ENCODE results near the gene ZNF800.

Gene ZNF800

DNA sequence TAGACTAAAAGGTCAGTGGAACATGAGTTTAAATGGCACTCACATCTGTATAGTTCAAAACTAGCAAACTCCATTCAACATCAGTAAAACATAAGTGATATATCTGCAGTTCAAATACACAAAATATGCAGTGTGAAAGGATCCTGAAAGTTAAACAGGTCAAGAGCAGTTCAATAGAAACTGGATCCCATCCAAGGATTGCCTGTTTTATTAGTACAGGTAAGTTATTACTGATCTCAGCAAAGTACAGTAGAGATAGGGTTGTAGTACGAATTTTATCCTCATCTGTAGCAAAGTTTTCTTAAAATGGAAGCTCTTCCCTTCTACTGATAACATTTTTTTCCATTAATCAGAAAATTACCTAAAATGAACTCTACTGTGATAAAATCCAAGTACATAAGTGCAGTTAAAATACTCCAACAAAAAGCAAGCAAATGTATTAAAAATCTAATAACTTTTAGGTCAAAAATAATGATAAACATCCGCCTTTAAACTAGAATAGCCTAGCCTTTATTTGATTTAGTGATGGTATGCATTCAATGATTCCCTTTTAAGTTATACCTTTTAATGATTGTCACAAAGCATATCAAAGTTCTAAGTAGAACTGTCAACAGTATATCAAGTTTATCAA, 2.2 kb downstream of the ZNF800 start:
- DNase-seq = no peak

DNA sequence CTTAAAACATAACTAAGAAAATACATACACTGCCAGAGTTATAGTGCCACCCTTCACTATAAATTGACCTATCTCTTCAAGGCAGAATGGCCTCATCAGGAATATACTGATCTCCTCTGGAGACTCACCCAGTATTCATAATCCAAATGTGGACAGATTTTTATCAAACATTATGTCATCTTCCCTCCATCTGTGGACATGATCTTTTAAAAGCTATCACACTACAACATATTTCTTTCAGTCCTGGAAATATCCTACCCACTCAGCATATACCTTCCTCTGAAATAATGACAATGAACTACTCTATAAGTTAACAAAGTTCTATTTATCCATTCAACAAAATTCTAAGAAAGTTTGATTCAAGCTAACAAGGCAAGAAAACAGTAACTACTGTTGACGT, 3.2 kb downstream of the ZNF800 start:
- no peak for DNase-seq

DNA sequence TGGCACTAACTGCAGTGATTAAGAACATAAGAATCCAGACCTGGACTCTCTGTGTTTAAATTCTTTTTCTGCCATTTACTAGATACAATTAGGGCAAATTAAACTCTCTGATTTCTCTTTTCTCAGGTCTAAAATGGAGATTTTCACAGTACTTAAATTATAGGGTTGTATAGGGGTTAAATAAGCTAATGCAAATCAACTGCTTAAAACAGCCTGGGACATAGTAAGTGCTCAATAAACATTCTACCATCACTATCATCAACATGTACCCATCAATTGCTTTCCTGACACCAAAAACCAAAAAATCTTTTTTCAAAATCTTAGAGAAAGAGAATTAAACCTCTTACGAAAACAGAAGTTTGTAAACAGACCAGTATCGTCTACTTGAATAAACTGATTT, 4.5 kb downstream of the ZNF800 start:
- no peak for DNase-seq

DNA sequence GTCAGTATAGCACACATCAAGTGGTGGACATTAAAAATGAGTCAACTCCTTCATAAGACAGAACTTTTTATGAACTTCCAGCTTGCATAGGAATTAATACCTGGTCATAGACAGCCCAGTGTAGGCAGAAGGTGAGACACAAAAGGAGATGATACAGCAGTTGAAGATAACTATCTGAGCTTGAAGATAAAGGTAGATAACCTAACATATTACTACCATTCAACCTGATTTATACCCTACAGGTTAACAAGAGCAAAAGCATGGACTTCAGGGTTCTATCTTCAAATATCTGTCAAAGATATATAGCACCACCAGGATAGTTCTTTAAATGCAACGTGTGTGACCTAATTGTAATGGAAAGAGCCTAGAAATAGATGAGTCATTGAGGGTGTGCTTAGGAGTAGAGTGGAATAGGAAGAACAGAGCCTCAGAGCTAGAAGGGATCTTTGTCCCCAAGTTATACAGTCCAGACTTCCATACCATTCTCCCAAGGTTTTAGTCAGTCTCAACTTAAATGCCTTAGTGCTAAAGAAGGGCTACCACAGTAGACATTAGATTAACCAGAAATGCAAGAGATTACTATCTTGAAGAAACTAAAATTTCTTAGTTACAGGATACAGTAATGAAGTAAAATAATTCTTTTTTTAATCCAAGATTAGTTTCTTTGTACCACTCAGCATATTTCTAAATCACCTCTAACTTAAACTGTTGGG, 9.2 kb downstream of the ZNF800 start:
- DNase-seq = no peak

DNA sequence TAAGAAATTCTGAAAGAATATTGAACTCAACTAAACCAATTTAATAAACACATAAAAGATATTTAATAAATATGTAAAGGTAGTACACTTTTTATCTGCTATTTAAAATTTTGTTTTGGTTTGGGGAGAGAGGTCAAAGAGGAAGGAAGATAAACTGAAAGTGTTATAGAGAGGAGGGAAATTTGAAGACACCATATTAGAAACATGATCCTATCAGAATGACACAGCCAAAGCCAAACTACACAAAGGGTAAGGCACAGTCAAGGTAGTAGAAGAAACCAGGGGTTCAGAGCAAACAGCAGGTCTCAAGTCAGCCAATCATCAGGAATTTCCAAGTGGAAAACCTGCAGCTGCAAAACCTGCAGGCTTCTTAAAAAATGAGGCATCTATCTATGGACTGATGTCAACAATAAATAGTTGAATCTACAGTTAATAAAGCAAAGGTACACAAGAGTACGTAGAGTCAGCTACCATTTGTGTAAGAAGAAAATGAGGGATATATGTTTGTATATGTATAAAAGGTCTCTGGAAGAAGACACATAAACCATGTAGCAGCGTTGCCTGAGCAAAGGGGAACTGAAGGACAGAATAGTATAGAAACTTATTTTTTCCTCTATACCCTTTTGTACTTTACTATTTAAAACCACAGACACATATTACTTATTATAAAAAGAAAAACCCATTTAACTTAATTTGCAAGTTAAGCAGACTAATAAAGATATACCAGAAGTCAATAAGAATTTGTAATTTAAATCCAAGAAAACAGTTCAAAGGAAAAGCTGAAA, 10.0 kb downstream of the ZNF800 start:
- DNase-seq = no peak

DNA sequence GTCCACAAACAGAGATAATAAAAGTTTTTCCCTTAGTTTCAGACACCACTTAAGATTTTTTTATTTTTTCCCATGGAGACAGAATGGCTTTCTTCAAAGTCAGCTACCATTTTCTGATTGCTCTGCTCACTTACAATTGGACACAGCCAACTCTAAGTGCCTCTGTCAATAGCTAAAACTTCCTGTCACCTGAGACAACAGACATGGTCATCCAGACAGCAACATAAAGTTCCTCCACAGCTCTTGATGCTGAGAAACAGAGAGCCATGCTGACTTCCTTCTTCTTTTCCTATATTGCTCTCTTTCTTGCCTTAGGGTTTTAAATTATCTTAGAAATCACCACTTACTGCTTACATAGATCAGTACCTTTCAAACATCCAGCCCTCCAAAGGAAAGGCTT, 12.0 kb downstream of the ZNF800 start:
- DNase-seq = no peak

DNA sequence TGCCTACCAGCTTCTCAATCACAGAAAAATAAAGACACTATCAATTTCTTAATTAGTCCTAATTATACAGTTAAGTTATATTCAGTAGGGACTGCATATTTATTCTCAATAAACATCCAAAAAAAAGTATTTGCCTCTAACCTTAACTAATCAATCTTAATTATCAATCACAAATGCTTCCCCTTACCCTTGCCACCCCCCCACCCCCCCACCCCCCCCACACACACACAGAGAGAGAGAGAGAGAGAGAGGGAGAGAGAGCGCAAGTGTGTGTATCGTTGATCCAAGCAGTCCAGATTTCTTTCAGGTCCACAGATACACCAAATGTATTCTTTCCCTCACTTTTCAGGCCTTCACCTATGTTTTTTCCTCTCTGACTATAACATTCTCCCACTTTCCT, 12.9 kb downstream of the ZNF800 start:
- DNase-seq = no peak

DNA sequence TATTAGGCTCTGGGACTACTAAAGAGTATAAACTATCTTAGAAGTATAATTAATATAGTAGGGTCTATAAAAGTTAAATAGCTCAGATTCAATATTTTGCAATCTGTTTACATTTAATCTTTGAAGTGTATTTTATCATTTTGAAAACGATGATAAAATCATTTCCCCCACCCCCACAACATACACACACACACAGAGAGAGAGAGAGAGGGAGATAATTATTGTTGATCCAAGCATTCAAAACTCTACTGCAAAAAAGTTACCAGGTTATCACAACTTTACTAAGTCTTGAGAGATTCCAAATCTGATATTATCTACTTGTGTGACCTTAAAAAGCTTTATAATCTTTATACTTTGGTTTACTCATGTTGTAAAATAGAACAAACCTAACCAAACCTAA, 14.0 kb downstream of the ZNF800 start:
- no peak for DNase-seq

DNA sequence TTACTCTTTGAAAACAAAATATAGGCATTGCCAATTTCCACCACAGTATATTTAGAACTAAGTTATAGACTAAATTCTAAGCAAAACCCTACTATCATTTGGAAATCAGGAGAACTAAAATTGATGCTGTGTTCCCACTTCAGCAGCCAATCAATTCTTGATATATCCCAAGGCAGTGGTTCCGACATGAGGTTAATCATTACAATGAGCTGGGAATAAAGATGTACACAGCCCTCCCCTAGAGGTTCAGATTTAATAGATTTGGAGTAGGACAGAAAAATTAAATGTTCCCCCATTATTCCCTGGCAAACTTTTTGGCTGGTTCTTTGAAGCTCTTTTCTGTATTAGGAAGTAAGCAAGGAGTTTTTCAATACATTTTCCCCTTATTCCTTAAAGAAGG, 15.1 kb downstream of the ZNF800 start:
- no peak for DNase-seq

DNA sequence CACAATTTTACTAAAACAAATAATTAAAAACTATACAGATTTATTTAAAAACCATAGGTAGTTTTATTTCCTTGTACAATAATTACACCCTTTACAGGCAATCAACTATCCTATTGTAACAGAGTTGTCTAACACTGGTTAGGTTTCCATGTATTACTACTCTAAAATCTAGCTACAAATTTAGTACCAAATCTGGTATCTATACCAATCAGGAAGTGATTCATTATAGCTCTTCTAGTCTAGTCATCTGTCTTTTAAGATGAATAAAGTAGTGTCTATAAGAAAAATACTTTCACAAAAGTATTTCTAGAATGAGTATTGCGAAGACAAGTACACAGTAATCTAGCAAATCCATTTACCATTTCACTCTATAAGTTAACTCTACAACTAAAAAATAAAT, 16.9 kb downstream of the ZNF800 start:
- DNase-seq = no peak

DNA sequence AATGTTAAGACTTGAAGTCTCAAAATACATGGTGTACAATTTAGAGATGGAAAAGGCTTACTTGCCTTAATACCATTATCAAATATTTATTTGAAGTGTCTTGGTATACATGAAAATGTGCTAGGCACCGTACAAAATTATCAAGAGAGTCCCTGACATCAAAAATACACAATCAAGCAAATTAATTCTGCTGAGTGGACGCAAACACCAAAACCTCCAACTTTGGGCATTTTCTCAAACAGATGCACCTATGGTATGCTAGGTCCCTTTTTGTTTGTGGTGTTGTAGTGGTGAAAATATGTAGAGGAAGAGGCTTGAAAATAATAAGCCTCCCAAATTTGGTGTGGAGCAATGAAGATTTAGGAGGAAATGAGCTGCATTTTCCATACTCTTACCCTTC, 24.8 kb downstream of the ZNF800 start:
- no peak for DNase-seq

DNA sequence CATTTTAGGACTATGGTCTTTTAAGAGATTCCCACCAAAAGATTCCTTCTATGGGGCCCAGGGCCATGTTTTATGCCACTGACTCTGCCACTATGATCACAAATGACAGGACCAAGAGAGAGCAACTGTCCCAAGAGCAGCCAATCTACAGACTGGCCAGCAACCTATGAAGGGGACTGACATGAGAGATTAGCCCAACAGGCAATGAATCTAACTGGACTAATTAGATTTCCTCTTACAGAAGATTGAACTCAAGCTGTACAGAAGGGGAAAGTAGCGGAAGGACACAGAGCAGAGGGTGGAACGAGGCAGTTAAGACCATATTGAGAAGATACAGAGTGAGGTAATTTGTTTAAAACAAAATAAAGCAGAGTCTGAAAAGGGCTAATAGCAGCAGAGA, 25.8 kb downstream of the ZNF800 start:
- DNase-seq = no peak

DNA sequence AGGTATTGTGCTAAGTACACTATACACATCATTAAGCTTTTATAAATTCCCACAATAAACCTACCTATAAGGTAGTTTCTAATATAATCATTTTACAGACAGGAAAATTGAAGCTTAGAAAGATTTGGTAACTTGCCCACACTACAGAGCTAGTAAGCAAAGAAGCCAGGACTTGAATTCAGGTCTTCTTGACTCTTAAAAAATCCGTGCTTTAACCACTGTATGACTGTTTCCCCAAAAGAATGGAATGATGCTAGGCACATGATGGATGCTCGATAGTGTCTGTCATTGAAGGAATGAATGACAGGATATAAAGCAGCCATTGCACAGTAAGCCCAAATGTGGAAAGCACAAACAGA, 26.6 kb downstream of the ZNF800 start:
- no peak for DNase-seq

DNA sequence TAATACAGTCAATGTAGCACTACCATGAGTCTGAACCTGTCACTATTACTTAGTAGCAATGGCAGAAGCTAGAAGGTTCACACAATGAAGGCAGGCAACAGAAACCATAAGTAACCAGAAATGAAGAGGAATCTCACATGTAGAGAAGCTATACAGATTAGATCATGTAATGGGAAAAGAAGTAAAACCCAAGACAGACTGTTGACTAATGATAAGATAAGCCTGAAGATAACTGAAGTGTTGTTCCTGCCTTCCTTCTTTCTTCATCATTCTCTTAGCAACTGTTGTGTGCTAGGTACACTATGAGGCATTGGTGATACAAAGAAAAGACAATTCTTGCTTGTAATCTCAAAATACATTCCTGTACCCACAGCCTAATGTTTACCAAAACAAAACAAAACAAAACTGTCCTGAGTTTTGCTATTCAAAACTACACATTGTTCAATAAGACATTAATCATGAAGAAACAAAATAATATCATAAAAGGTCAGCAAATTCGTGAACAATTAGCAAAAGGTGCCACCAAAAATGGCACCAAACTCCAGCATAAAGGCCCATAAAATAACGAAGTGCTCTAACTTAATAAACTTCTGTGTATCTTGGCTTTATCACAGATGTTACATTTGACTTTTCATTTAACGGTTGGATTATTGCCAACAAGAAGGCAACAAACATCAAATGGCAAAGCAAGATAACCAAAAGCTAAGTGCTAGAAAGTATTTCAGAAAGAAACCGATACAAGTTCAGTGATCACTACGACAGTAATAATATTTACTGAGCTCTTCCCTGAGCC, 27.1 kb downstream of the ZNF800 start:
- DNase-seq = no peak

DNA sequence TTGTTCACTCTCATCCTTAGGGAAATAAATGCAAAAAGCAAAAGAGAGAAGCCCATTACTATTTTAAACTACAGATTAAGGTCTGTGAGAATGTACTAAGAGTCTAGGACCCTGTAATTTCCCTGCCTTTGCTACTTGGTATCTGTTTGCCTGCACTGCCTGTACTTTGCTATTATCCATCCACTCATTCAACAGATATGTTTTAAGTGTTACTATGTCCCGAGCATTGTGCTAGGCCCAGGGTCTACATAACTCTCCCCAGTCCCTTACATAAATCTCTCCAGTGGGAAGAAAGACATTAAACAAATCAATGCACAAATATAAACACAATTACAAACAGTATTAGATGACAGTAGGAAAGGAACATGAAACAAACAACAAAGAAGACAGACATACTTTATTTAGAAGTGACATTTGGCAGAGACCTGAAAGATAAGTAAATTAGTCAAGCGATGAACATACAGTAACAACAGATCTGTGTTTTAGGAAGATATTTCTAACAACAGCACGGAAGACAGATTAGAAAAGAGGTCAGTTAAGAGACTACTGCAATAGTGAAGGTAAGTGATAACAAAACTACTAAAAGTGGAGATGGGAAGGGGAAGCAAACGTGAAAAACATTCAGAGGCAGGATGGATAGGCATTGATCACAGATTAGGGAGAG, 30.0 kb downstream of the ZNF800 start:
- no peak for DNase-seq

DNA sequence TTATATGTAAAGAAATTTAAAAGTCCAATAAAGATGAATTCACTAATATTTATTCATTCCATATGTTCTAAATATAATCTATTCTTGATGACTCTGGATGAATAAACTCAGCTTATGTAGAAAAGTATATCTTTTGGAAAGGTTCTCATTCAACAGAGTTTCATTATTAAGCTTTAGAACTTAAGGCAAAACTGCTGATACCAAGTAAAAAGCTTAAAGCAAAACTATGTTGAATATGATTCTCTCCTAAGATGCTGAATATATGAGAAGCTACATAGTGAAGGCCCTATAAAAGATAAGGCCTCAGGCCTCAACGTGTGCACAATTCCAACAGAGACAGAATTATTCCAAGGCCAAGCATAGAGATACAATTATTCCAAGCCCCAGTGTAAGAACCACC, 30.8 kb downstream of the ZNF800 start:
- DNase-seq = no peak

DNA sequence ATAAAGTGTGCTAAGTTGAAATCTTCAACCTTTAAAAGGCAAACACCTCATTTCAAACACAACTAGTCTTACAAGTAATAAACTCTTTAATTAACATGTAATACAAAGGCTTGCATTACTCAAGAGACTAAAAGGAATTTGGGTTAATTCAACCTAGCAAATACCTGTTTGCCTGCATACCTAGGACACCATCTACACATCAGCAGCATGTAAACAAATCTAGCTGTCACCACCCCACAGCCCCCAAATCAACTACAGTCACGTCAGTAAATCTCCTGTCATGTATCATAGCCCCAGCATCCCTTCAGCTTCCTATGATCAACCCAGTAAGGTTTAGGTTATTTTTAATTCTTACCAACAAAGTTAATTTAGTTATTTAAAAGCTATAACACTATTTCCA, 33.5 kb downstream of the ZNF800 start:
- no peak for DNase-seq

DNA sequence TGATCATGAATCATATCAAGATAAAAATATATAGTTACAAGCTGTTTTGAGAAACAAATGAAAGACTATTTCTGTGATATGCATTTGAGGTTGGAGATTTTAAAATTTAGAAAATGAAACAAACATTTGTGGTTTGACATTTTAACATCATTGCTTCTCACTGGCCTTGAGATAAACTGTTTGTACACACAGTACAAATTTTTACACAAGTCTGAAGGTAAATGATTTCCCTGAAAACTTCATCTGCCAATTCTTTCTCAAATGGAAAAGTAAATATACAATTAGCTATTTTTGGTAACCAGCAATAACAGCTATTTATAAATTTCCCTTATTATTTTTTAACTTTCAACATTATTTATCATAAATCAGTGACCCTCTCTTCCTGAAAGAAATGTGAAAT, 38.6 kb downstream of the ZNF800 start:
- DNase-seq = no peak

DNA sequence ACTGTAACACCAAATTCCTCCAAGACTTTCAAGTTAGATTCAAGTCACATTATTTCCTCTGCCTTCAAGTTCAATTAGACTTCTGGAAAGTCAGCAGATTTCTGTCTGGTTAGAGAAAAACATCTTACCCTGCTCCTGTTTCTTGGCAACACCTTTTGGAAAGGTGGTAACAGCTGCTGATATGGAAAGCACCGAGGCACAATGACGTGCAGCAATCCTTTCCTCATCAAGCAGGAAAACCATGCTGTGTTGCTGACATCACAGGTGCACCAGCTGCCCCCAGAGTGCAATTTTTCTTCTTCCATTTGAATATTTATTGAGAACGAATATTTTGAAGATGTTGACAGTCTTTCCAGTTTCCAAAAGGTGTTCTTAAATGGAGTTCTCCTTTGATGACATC, 41.9 kb downstream of the ZNF800 start:
- DNase-seq = no peak

DNA sequence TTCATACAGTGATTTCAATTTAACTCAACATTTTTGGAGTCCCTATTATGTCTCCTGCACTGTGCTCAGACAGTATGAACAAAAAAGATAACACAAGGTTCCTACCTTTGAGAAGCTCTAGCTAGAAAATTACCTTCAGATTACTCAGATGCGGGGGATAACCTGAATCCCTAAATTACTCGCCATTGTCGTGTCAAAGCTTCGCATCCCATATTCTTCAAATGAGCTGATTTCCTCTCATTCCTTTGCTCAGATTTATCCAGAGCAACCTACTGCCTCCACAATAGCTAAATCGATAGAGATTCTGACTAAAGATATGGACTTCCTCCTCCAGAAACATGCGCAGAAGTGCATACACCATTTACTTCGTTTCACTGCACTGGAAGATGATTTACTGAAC, 42.6 kb downstream of the ZNF800 start:
- DNase-seq = no peak

DNA sequence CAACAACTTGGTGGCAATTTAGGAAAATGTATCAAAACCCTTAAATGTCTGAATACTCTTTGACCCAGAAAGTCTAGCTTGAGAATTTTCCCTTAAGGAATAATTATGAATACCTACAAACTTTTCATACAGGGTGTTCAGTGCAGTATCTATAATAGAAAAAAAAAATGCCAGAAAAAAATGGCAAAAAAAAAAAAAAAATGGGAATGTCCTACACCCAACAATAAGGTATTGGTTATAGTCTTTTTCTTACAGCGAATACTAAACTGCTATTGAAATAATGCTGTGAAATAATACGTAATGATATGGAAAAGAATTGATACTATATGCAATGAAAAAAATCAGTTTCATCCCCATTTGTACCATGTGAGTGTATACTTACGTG, 44.3 kb downstream of the ZNF800 start:
- DNase-seq = no peak

DNA sequence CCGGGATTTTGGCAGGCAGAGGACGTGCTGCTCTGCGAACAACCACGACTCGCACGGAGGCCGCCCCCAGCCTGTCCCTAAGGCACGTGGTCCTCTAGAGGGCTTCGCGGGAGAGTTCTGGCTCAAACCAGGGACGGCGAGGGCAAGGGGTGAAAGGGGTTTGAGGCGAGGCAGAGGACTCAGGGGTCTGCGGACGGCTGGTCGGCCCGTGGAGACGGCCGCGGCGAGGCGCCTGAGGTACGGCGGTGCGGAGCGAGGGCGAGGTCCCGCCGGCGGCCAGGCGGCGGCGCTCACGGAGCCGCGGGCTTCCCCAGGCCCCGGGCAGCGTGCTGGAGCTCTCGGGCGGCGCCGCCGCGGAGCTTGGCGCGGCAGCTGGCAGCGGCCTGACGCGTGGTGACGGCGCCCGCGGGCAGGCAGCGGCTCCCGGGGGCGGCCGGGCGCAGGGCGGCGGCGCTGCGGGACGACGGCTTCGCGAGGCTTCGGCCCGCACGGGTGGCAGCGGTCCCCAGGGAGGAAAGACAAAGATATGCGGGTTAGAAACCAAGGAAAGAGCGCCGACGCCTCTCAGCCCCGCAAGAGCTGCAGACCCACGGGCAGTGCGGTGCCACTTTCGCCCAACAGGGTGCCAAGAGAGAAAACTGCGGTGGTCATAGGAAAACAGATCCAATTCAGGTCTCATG, 44.8 kb downstream of the ZNF800 start:
- DNase-seq = peak in 1 of 2 donors; percentile 15
